Epithelial cell of umbilical artery (primary cell): ENCODE measurements around the gene TOMM6. TPM values are rescaled to one million over a fixed set of nuclear protein-coding genes. Genes with fewer than 3 reads are reported as not detected.

Source experiments
- total RNA-seq: library from RNA; depleted of rRNA; stranded (reverse); fragments of >200 nt; gene quantifications from 2 replicates; pipeline ENCODE4 v1.2.3, GENCODE V29; 2014

Gene TOMM6
- 145 and 163 TPM in 2 replicates for total RNA-seq

DNA sequence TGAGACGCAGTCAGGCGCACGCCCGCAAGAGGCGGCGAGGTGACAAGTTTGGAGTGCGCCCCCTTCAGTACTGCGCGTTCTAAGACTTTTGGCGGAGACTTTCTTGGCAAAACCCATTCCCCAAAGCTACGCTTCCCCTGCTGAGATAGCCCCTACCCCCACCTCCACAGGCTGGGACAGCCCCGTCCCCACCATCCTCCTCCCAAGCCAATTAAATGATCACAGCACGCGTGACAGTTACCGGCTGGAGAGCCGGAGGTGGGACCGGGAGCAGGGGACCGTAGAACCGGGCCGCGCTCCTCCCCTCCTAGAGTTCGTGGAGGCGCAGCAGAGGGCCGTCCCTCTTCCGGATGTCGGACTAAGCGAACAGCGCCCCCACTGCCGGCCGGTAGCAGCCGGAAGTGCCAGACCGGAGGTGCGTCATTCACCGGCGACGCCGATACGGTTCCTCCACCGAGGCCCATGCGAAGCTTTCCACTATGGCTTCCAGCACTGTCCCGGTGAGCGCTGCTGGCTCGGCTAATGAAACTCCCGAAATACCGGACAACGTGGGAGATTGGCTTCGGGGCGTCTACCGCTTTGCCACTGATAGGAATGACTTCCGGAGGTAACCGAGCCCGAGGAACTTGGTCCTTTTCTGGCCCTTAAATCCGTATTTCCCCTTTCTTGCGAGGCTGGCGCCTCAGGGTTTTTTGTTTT lies at the start of gene TOMM6:
Gene TOMM6, plus strand, starts transcription at position 476 of the 699 bp plus-strand sequence. Its CDS starts 4 bp downstream, at position 480.

DNA sequence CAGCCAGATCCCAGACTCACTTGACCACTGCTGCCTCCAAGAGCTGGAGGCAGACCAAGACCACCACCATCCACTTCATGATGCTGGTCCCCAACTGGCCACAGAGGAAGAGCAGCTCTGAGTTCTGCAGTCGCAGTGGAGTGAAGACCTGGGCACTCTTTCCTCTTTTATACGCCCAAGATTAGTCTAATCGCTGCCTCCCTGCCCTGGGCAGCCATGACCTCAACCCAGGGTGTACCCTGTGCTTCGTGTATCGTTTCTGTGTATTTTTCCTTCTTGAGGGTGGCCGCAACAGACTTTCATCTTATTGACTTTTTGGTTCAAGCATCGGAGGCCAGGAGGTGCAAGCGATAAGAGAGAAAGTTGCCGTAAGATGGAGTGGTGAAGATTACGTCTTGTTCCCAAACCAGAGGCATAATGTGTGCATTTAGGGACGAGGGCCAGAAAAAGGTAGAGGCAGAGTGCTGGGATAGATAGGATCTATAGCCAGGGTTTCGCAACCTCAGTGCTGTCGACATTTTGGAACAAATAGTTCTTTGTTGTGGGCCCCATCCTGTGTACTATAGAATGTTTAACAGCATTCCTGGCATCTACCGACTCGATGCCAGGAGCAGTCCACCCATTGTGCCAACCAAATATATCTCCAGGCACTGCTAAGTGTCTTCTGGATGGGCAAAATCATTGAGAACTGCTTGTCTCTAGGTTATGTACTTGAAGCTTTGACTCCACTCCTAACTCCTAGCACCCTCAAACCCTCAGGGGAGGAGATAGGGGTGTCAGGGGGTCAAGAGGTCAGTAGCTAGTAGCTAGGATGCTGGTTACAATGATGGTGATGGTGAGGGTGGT lies 40.0 kb upstream of the TOMM6 start, which contains the start of gene PGC:
Gene PGC, minus strand, starts transcription at position 142 of the 846 bp plus-strand sequence. Its CDS starts 63 bp downstream, at position 79.

DNA sequence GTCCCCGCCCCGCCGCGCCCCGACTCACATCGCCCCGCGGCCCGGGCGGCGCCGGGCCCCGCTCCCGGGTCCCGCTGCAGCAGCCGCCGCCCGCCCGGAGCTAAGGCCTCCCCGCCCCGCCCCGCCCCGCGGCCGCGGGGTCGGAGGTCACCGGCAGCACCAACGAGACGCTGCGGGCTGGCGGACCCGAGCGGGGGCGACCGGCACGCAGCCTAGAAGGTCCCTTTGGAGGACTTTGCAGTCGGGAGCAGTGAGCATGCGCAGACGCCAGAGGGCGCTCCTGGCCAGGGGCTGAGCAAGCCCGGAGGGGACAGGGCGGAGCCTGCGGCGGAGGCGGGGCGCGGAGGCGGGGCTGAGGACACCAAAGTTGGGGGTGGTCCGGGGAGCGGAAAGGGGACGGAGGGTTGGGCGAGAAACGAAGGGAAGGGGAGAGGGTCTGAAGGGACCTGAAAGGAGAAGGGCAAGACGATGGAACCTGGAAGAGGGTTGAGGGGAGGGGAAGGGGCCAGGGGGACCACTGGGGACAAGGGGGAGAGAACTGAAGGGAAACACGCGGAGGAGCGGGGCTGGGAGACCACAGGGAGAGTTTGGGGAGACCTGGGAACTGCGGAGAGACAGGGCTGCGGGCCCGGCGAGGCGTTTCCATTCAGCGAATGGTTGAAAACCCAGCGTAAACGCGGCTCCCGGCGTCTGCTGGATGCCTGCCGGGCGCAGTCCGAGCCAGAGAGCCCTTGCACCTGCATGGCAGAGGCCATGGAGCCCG lies 7.5 kb upstream of the TOMM6 start, which contains the start of gene FRS3:
Gene FRS3, minus strand, starts transcription at position 113 of the 763 bp plus-strand sequence. CDS start 2,913 bp downstream, outside the sequence.

DNA sequence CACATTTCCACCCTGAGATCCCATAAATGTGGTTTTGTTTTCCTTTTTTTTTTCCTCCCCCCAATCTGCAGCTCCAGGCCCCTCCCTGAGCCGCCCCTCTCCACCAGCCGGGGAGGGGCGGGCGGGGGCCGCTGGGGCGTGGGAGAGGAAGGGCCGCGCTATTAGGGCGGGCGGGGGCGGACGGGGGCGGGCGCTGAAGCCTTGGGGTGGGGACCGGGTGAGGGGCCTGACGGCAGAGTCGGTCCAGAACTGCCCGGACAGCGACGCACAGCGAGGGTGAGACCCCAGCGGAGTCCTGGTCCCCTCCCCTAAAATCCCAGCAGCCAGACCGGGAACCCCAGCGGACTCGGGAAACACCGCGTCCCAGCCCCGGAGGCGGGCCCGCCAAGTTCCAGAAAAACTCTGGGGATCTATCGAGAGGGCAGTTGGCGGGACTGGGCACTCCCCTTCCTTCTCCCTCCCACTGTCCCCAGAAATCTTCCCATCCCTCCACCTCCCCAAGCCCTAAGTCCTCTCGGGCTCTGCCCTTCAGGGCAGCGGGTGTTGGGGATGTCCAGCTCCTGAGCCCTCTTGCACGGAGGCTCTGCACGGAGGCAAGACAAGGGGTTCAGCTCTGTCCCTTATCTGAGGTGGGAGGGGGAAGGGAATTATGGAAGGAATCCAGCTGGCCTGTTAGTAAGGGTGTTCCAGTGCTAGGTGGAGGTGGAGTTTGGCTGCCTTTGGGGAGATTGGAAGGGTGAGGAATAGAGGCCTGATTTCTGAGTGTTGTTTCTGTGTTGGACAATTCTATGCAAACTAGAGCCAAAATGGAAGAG lies 6.7 kb upstream of the TOMM6 start, which contains the start of gene PRICKLE4:
Gene PRICKLE4, plus strand, starts transcription at position 232 of the 815 bp plus-strand sequence. CDS start 2,692 bp downstream, outside the sequence.

Other genes starting within 250 kb of the TOMM6 start
- 1.9 and 2.9 TPM in 2 replicates for gene FOXP4, start 241.3 kb upstream of the TOMM6 start, total RNA-seq
- 42.7 and 56.5 TPM in 2 replicates for gene MDFI, start 149.2 kb upstream of the TOMM6 start, total RNA-seq
- gene TFEB, start 52.1 kb upstream of the TOMM6 start, total RNA-seq: 2.3 and 4.0 TPM in 2 replicates
- gene PGC, start 40.3 kb upstream of the TOMM6 start, total RNA-seq: not detected in 2 replicates
- 0.32 and 1.1 TPM in 2 replicates for gene FRS3, start 7.8 kb upstream of the TOMM6 start, total RNA-seq
- 0.97 and 1.5 TPM in 2 replicates for gene PRICKLE4, start 6.9 kb upstream of the TOMM6 start, total RNA-seq
- gene USP49, start 107.7 kb downstream of the TOMM6 start, total RNA-seq: 0.97 and 2.7 TPM in 2 replicates
- gene MED20, start 133.4 kb downstream of the TOMM6 start, total RNA-seq: 34.1 and 54.7 TPM in 2 replicates
- 25.5 and 30.5 TPM in 2 replicates for gene BYSL, start 133.8 kb downstream of the TOMM6 start, total RNA-seq
- gene CCND3, start 154.1 kb downstream of the TOMM6 start, total RNA-seq: 34.8 and 55.0 TPM in 2 replicates